ENCODE measurements around the gene ZGPAT. TPM values are rescaled to one million over a fixed set of nuclear protein-coding genes. Genes with fewer than 3 reads are reported as not detected.

Gene ZGPAT
- total RNA-seq, 1 donor from 2014 or later = 42.6 TPM

- Histone ChIP-seq H3K27me3 (ENCODE audit: control insufficient read depth, insufficient read depth, low read length) (no peaks in the 10 kb centered on the region), H3K36me3 (ENCODE audit: control insufficient read depth, insufficient read depth, low read length) (peaks cover 1% of the 10 kb centered on the region), H3K4me3 (ENCODE audit: low read depth, low read length) (no peak overlapping the region)
- TF ChIP-seq CTCF (IDR thresholded peaks at IDR 0.05; ENCODE audit: insufficient read depth, low read length, poor library complexity, severe bottlenecking) = no peak
- no peak for DNase-seq (ENCODE audit: low read depth)
Observed at GRCh38 chr20:63703976-63704748, 3.7 kb upstream of the ZGPAT start.

GRCh38 chr20:63704749-63705117 lies 3.1 kb upstream of the ZGPAT start:
- TF ChIP-seq CTCF (IDR thresholded peaks at IDR 0.05; ENCODE audit: insufficient read depth, low read length, poor library complexity, severe bottlenecking) = no peak
- Histone ChIP-seq H3K4me3 (ENCODE audit: low read depth, low read length) (no peak overlapping the region), H3K36me3 (ENCODE audit: control insufficient read depth, insufficient read depth, low read length) (peaks cover 1% of the 10 kb centered on the region), H3K27me3 (ENCODE audit: control insufficient read depth, insufficient read depth, low read length) (no peaks in the 10 kb centered on the region)
- DNase-seq (ENCODE audit: low read depth) = no peak

GRCh38 chr20:63705232-63706026 lies 2.4 kb upstream of the ZGPAT start:
- TF ChIP-seq CTCF (IDR thresholded peaks at IDR 0.05; ENCODE audit: insufficient read depth, low read length, poor library complexity, severe bottlenecking) = no peak
- Histone ChIP-seq H3K36me3 (ENCODE audit: control insufficient read depth, insufficient read depth, low read length) (peaks cover 1% of the 10 kb centered on the region), H3K4me3 (ENCODE audit: low read depth, low read length) (no peak overlapping the region), H3K27me3 (ENCODE audit: control insufficient read depth, insufficient read depth, low read length) (no peaks in the 10 kb centered on the region)
- no peak for DNase-seq (ENCODE audit: low read depth)

GRCh38 chr20:63706027-63706695 lies 1.7 kb upstream of the ZGPAT start:
- TF ChIP-seq CTCF (IDR thresholded peaks at IDR 0.05; ENCODE audit: insufficient read depth, low read length, poor library complexity, severe bottlenecking) = no peak
- H3K4me3 ChIP-seq (ENCODE audit: low read depth, low read length) = peak overlapping the region; percentile 67
- no peaks in the 10 kb centered on the region for H3K27me3 ChIP-seq (ENCODE audit: control insufficient read depth, insufficient read depth, low read length)
- DNase-seq (ENCODE audit: low read depth) = no peak
- H3K36me3 ChIP-seq (ENCODE audit: control insufficient read depth, insufficient read depth, low read length) = peaks cover 1% of the 10 kb centered on the region

GRCh38 chr20:63706852-63707557 lies 834 bp upstream of the ZGPAT start:
- Histone ChIP-seq H3K4me3 (ENCODE audit: low read depth, low read length) (peak overlapping the region; percentile 67), H3K36me3 (ENCODE audit: control insufficient read depth, insufficient read depth, low read length) (peaks cover 1% of the 10 kb centered on the region), H3K27me3 (ENCODE audit: control insufficient read depth, insufficient read depth, low read length) (no peaks in the 10 kb centered on the region)
- peak; percentile 46 for TF ChIP-seq CTCF (IDR thresholded peaks at IDR 0.05; ENCODE audit: insufficient read depth, low read length, poor library complexity, severe bottlenecking)
- DNase-seq (ENCODE audit: low read depth) = no peak
